ENCODE results near the gene ITGAE.

DNA sequence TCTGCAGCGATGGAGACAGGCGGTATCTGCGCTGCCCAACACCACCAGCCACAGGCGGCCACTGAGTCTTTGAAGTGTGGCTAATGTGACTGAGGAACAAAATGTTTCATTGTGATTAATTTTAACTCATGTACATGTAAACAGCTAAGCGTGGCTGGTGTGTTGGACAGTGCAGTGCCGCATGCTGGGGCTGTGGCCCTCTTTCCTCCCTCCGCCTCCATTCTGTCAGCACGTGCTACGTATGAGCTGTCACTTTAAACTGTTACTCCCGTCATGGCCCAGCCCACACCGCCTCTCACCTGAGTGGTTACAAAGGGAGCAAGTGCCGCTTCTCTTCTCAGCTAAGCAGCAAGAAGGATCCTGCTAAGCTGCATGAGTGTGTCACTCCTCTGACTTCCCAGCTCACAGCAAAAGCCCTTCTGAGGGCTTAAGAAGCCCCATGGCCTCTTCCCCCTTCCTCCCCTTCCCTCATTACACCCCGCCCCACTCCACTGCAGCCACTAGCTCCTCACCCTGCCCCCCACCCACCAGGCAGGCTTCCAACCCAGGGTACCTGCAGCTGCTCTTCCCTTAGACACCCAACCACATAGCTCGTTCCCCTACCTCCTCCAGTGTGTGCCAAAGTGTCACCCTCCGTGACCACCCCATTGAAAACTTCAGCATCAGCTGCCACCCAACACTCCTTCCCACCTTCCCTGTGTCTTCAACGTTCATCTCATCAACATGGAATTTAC lies 62.3 kb downstream of the ITGAE start:
- TF ChIP-seq CTCF (IDR thresholded peaks at IDR 0.05): no peak
- no peak for TF ChIP-seq POLR2A (IDR thresholded peaks at IDR 0.05)
